Smooth muscle cell (in vitro differentiated cells): Measurements from ENCODE around the gene PLCB4. TPM values are rescaled to one million over a fixed set of nuclear protein-coding genes. Genes with fewer than 3 reads are reported as not detected.

Experiments
- DNase-seq: peaks from one replicate; lab custom pipeline; 2025; ENCODE audit not compliant: unreplicated experiment; lab: John Stamatoyannopoulos, UW
- H2AFZ ChIP-seq: fragments of 200-600 bp; sonication (generic); 2 replicates; pipeline ENCODE4 v1.6.0; 2016; ENCODE audit warnings: antibody characterized with exemption, low read depth, mild to moderate bottlenecking
- H3F3A ChIP-seq: fragments of 200-600 bp; sonication (generic); 2 replicates; pipeline ENCODE4 v1.6.0; 2017; ENCODE audit warnings: antibody characterized with exemption, low read depth
- H3K27ac ChIP-seq: fragments of 200-600 bp; sonication (generic); 2 replicates; pipeline ENCODE4 v1.5.1; 2016; ENCODE audit warnings: low read depth, mild to moderate bottlenecking
- H3K27me3 ChIP-seq: fragments of 200-600 bp; sonication (generic); 2 replicates; pipeline ENCODE4 v1.6.1; 2016; ENCODE audit warnings: low read depth, mild to moderate bottlenecking
- H3K36me3 ChIP-seq: fragments of 200-600 bp; sonication (generic); 2 replicates; pipeline ENCODE4 v1.5.1; 2016; ENCODE audit warnings: low read depth
- H3K4me1 ChIP-seq: fragments of 200-600 bp; sonication (generic); 2 replicates; pipeline ENCODE4 v1.5.1; 2016; ENCODE audit warnings: low read depth
- H3K4me2 ChIP-seq: fragments of 200-600 bp; sonication (generic); 2 replicates; pipeline ENCODE4 v1.6.0; 2016; ENCODE audit warnings: mild to moderate bottlenecking
- H3K4me3 ChIP-seq: fragments of 200-600 bp; sonication (generic); 2 replicates; pipeline ENCODE4 v1.5.1; 2016; ENCODE audit warnings: mild to moderate bottlenecking
- H3K79me2 ChIP-seq: fragments of 200-600 bp; sonication (generic); 2 replicates; pipeline ENCODE4 v1.6.0; 2016; ENCODE audit warnings: low read depth, mild to moderate bottlenecking
- H3K9ac ChIP-seq: fragments of 200-600 bp; sonication (generic); 2 replicates; pipeline ENCODE4 v1.6.0; 2016; ENCODE audit warnings: low read depth
- H3K9me3 ChIP-seq: fragments of 200-600 bp; sonication (generic); replicated peaks from 2 replicates; pipeline ENCODE4 v1.5.1; 2016; ENCODE audit warnings: low read depth
- H4K20me1 ChIP-seq: fragments of 200-600 bp; sonication (generic); 2 replicates; pipeline ENCODE4 v1.6.0; 2016; ENCODE audit warnings: low read depth
- CTCF ChIP-seq: fragments of 200-600 bp; sonication (generic); IDR thresholded peaks from 2 replicates; pipeline ENCODE4 v1.5.1; 2017; ENCODE audit warnings: borderline replicate concordance, mild to moderate bottlenecking, antibody characterized with exemption; ENCODE audit not compliant: insufficient read depth, poor library complexity, severe bottlenecking
- WGBS: methylation state at CpG from one replicate; pipeline ENCODE4 v1.1.7; 2016; ENCODE audit warnings: low lambda C conversion rate; 5-methylcytosine and 5-hydroxymethylcytosine counted together
- polyA plus RNA-seq: library from polyadenylated mRNA; unstranded; fragments of >200 nt; fragmentation: Nextera tagmentation; extraction: Ambion mirVana; gene quantifications from 2 replicates; pipeline ENCODE4 v1.2.1, GENCODE V29; 2016
- total RNA-seq: library from RNA; depleted of rRNA; stranded (reverse); fragments of >200 nt; gene quantifications from 2 replicates; pipeline ENCODE4 v1.2.3, GENCODE V29; 2014

Gene PLCB4
- total RNA-seq (5.2 and 5.3 TPM in 2 replicates), polyA plus RNA-seq (3.0 and 3.5 TPM in 2 replicates)

GRCh38 chr20:9068841-9069663 lies at the start of gene PLCB4:
TSS of gene PLCB4 (plus strand) at chr20:9069087. CDS start at chr20:9307815, 238,728 bp downstream.
- H3K9me3 ChIP-seq = no peaks in the 10 kb centered on the region
- peak within 1 kb of the TSS; percentile 14 for H3K9ac ChIP-seq
- H4K20me1 ChIP-seq = no peaks in the 10 kb centered on the region
- H3F3A ChIP-seq = no peaks in the 10 kb centered on the region
- H3K27ac ChIP-seq = no peak within 1 kb of the TSS
- H3K4me1 ChIP-seq = peaks cover 34% of the 10 kb centered on the region
- peak within 1 kb of the TSS; percentile 88 for H2AFZ ChIP-seq
- no peak for TF ChIP-seq CTCF
- H3K79me2 ChIP-seq = no peaks in the 10 kb centered on the region
- no peaks in the 10 kb centered on the region for H3K27me3 ChIP-seq
- no peaks in the 10 kb centered on the region for H3K36me3 ChIP-seq
- H3K4me2 ChIP-seq = peak within 1 kb of the TSS; percentile 90
- DNase-seq = no peak
- WGBS = 2% methylated on average over 47 of the region's 75 CpGs
- peak within 1 kb of the TSS; percentile 81 for H3K4me3 ChIP-seq

DNA sequence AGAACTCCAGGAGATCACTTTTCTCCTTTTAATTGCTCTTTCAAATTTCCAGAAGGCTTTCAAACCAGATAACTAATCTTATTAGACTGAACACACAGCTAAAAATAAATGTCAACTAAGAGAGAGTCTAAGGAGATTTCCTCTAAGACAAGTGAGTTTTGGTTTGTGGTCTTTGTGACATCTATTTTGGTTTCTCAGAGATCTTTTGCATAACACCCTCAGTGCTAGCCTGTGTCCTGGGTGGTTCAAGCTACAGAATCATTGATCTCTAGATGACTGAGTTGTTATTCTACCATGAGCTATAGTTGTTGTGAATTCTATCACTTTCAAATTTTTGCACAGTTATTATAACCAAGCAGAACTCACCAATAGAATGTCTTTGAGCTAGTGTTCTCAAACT lies 49.1 kb upstream of the PLCB4 start:
- H2AFZ ChIP-seq = no peak overlapping the region
- no peak overlapping the region for H3K4me2 ChIP-seq
- no peaks in the 10 kb centered on the region for H3K79me2 ChIP-seq

DNA sequence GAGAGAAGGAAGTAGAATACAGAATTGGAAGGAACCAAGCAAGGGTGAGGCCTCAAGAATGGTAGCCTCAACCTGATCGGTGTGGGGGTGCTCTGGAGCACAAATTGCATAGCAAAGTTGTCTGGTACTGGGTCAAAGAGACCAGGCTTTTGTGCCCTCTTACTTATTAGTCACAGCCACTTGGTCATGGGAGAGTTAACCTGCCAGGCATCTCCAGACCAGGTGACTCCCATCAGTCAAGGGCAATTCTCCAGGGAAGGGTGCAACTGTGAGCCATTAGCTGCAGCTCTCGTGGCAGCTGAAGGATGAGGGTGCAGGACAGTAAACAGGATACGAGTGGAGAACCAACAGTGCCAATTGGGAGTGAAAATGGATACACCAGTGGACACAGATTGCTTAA lies 47.7 kb upstream of the PLCB4 start:
- no peaks in the 10 kb centered on the region for H3K36me3 ChIP-seq
- no peaks in the 10 kb centered on the region for H3K9me3 ChIP-seq
- H3K4me3 ChIP-seq = no peak overlapping the region
- no peak overlapping the region for H3K4me2 ChIP-seq
- H3K27me3 ChIP-seq = no peaks in the 10 kb centered on the region
- peaks cover 3% of the 10 kb centered on the region for H3K4me1 ChIP-seq
- WGBS = 93% methylated on average over 3 of the region's 3 CpGs
- no peaks in the 10 kb centered on the region for H3K79me2 ChIP-seq
- DNase-seq = no peak
- H3K9ac ChIP-seq = no peak overlapping the region
- H3K27ac ChIP-seq = no peak overlapping the region
- H2AFZ ChIP-seq = no peak overlapping the region
- no peaks in the 10 kb centered on the region for H3F3A ChIP-seq
- TF ChIP-seq CTCF = no peak
- H4K20me1 ChIP-seq = no peaks in the 10 kb centered on the region

More for the DNA sequence above, 49.1 kb upstream of the PLCB4 start:
- Histone ChIP-seq H3K4me3 (no peak overlapping the region), H3F3A (no peaks in the 10 kb centered on the region), H3K27ac (no peak overlapping the region), H3K9ac (no peak overlapping the region), H4K20me1 (no peaks in the 10 kb centered on the region), H3K27me3 (no peaks in the 10 kb centered on the region), H3K9me3 (no peaks in the 10 kb centered on the region), H3K4me1 (peaks cover 9% of the 10 kb centered on the region), H3K36me3 (no peaks in the 10 kb centered on the region)
- no peak for DNase-seq
- no peak for TF ChIP-seq CTCF

- DNase-seq = no peak
- TF ChIP-seq CTCF = no peak
Observed at GRCh38 chr20:9021699-9022098, 47.2 kb upstream of the PLCB4 start.

More at GRCh38 chr20:9021699-9022098, 47.2 kb upstream of the PLCB4 start:
- H3K27me3 ChIP-seq = no peaks in the 10 kb centered on the region
- WGBS = 33% methylated on average over 2 of the region's 2 CpGs
- no peaks in the 10 kb centered on the region for H3F3A ChIP-seq
- H3K4me3 ChIP-seq = no peak overlapping the region
- H3K4me2 ChIP-seq = no peak overlapping the region
- H2AFZ ChIP-seq = no peak overlapping the region
- H3K9ac ChIP-seq = no peak overlapping the region
- H3K79me2 ChIP-seq = no peaks in the 10 kb centered on the region
- H3K9me3 ChIP-seq = no peaks in the 10 kb centered on the region
- H3K27ac ChIP-seq = no peak overlapping the region
- H3K4me1 ChIP-seq = peaks cover 3% of the 10 kb centered on the region
- no peaks in the 10 kb centered on the region for H3K36me3 ChIP-seq
- no peaks in the 10 kb centered on the region for H4K20me1 ChIP-seq
